ENCODE results near the gene CCRL2. TPM values are rescaled to one million over a fixed set of nuclear protein-coding genes. Genes with fewer than 3 reads are reported as not detected.
"Not testable (repeated sequence)": the region's sequence is repeated elsewhere in the genome, so short reads cannot be mapped to it uniquely, and the experiment has no call there.

Gene CCRL2
- total RNA-seq, 1 donor from 2014 or later = 1.6 TPM

DNA sequence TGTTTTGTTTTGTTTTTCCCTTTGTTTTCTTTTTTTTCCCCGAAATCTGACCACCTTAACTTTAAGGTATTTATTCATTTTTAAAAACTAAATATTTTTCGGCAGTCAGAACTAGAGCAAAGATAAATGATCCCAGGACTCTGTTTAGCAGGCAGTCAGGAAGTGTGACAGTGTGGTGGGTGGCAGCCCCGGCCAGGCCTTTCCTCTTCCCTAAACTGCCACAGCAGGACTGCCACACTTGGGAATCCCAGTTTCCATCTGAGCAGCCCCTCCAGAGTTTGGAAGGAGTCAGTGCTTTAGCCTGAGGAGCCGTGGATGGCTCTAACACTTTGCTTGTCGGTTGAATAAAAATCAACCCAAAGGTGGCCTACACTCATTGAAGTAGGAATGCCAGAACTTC is 6.9 kb downstream of the CCRL2 start:
- H3K36me3 ChIP-seq (ENCODE audit: control insufficient read depth in 3 of 3, insufficient read depth in 3 of 3, low read length in 3 of 3) = no peaks in the 10 kb centered on the region
- no peak overlapping the region for H3K4me3 ChIP-seq (ENCODE audit: low read length in 3 of 3)
- H3K4me1 ChIP-seq (ENCODE audit: control insufficient read depth in 3 of 3, insufficient read depth in 3 of 3, low read length in 3 of 3) = peaks cover 0 to 15% (median 14%) of the 10 kb centered on the region in 3 donors
- H3K27me3 ChIP-seq (ENCODE audit: control insufficient read depth in 3 of 3, insufficient read depth in 3 of 3, low read length in 3 of 3) = no peaks in the 10 kb centered on the region
- H3K27ac ChIP-seq (ENCODE audit: low read depth, low read length) = no peak overlapping the region
- no peaks in the 10 kb centered on the region for H3K9me3 ChIP-seq (ENCODE audit: control insufficient read depth in 3 of 3, low read length in 3 of 3)
- H3K9ac ChIP-seq (ENCODE audit: low read depth in 1 of 3, low read length in 3 of 3) = no peak overlapping the region

DNA sequence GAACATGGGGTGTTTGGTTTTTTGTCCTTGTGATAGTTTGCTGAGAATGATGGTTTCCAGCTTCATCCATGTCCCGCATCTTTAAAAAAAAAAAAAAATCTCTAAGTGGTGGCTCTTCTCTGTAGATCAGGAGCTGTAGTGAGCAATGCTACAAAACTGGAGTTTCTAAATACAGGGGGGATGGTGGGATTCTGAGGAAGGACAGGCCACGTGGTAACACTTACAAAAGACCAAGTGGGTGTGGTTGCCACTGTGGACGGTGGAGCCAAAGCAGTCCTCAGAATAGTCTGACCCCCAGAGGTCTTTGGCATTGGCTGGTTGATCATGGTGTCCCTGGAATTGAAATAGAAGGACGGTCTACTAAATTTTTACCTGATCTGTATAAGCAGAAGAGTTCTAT is 7.7 kb downstream of the CCRL2 start:
- no peaks in the 10 kb centered on the region for H3K27me3 ChIP-seq (ENCODE audit: control insufficient read depth in 3 of 3, insufficient read depth in 3 of 3, low read length in 3 of 3)
- no peak overlapping the region for H3K4me3 ChIP-seq (ENCODE audit: low read length in 3 of 3)
- no peak overlapping the region for H3K9ac ChIP-seq (ENCODE audit: low read depth in 1 of 3, low read length in 3 of 3)
- no peak overlapping the region for H3K27ac ChIP-seq (ENCODE audit: low read depth, low read length)
- no peaks in the 10 kb centered on the region for H3K9me3 ChIP-seq (ENCODE audit: control insufficient read depth in 3 of 3, low read length in 3 of 3)
- H3K36me3 ChIP-seq (ENCODE audit: control insufficient read depth in 3 of 3, insufficient read depth in 3 of 3, low read length in 3 of 3) = no peaks in the 10 kb centered on the region
- H3K4me1 ChIP-seq (ENCODE audit: control insufficient read depth in 3 of 3, insufficient read depth in 3 of 3, low read length in 3 of 3) = peaks cover 0 to 15% (median 14%) of the 10 kb centered on the region in 3 donors

- Histone ChIP-seq H3K4me3 (ENCODE audit: low read length in 3 of 3) (no peak overlapping the region), H3K36me3 (ENCODE audit: control insufficient read depth in 3 of 3, insufficient read depth in 3 of 3, low read length in 3 of 3) (no peaks in the 10 kb centered on the region), H3K9me3 (ENCODE audit: control insufficient read depth in 3 of 3, low read length in 3 of 3) (no peaks in the 10 kb centered on the region), H3K27me3 (ENCODE audit: control insufficient read depth in 3 of 3, insufficient read depth in 3 of 3, low read length in 3 of 3) (no peaks in the 10 kb centered on the region), H3K4me1 (ENCODE audit: control insufficient read depth in 3 of 3, insufficient read depth in 3 of 3, low read length in 3 of 3) (peaks cover 0 to 14% (median 12%) of the 10 kb centered on the region in 3 donors), H3K27ac (ENCODE audit: low read depth, low read length) (no peak overlapping the region), H3K9ac (ENCODE audit: low read depth in 1 of 3, low read length in 3 of 3) (no peak overlapping the region)
Measured at GRCh38 chr3:46416125-46416810, 9.2 kb downstream of the CCRL2 start.

DNA sequence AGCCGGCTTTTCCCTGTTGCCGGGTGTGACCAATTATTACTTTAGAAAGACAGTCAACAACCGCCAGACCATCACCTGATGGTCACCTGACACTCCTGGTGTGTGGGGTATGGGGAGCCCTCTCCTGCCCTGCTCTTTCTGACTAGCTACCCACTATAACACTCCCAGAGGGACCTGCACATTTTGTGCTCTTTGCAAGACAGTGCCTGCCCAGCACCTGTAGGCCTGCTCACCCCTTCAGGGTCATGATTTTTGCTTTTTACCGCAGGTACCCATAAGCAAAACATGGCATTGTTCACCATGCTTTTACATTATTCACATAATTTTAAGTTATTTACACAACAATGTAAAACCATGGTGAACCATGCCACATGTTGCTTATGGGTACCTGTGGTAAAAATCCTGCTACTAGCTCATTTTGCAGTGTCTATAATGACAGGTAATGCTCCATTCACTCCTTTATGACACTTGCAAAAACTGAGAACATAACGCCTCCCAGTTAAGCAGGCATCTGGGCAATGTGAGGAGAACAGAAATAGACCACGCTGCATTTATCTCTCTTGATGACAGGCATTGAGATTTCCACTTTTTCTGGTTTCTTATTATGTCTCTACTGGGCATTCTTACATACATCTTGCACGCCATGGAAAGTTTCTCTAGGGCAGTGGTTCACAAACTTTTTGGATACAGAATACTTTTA is 9.9 kb downstream of the CCRL2 start:
- no peak overlapping the region for H3K9ac ChIP-seq (ENCODE audit: low read depth in 1 of 3, low read length in 3 of 3)
- no peaks in the 10 kb centered on the region for H3K9me3 ChIP-seq (ENCODE audit: control insufficient read depth in 3 of 3, low read length in 3 of 3)
- H3K4me3 ChIP-seq (ENCODE audit: low read length in 3 of 3) = no peak overlapping the region
- no peaks in the 10 kb centered on the region for H3K36me3 ChIP-seq (ENCODE audit: control insufficient read depth in 3 of 3, insufficient read depth in 3 of 3, low read length in 3 of 3)
- H3K4me1 ChIP-seq (ENCODE audit: control insufficient read depth in 3 of 3, insufficient read depth in 3 of 3, low read length in 3 of 3) = peaks cover 0 to 14% (median 12%) of the 10 kb centered on the region in 3 donors
- no peak overlapping the region for H3K27ac ChIP-seq (ENCODE audit: low read depth, low read length)
- H3K27me3 ChIP-seq (ENCODE audit: control insufficient read depth in 3 of 3, insufficient read depth in 3 of 3, low read length in 3 of 3) = no peaks in the 10 kb centered on the region

- Histone ChIP-seq H3K4me3 (ENCODE audit: low read length in 3 of 3) (no peak overlapping the region), H3K9me3 (ENCODE audit: control insufficient read depth in 3 of 3, low read length in 3 of 3) (no peaks in the 10 kb centered on the region), H3K36me3 (ENCODE audit: control insufficient read depth in 3 of 3, insufficient read depth in 3 of 3, low read length in 3 of 3) (no peaks in the 10 kb centered on the region), H3K9ac (ENCODE audit: low read depth in 1 of 3, low read length in 3 of 3) (no peak overlapping the region), H3K27me3 (ENCODE audit: control insufficient read depth in 3 of 3, insufficient read depth in 3 of 3, low read length in 3 of 3) (no peaks in the 10 kb centered on the region), H3K27ac (ENCODE audit: low read depth, low read length) (no peak overlapping the region), H3K4me1 (ENCODE audit: control insufficient read depth in 3 of 3, insufficient read depth in 3 of 3, low read length in 3 of 3) (peaks cover 0 to 14% (median 8%) of the 10 kb centered on the region in 3 donors)
Measured at GRCh38 chr3:46417841-46418611, 11.0 kb downstream of the CCRL2 start.

DNA sequence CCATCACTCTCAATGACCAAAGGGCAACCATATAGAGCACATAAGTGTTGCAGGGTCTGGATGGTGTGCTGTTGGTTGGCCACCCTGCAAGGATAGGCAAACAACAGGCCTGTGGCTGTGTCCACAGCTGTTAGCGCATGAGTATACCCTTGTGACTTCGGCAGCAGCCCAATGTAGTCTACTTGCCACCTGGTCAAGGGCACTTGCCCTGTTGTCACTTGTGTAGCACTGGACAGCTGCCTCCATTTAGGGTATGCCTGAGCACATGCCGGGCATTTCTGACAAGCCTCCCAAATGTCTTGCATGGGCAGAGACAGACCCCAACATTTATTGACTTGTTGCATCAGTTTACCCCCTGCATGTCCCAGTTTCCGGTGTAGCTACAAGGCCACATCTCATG is 12.8 kb downstream of the CCRL2 start:
- Histone ChIP-seq H3K4me3 (ENCODE audit: low read length in 3 of 3) (no peak overlapping the region), H3K36me3 (ENCODE audit: control insufficient read depth in 3 of 3, insufficient read depth in 3 of 3, low read length in 3 of 3) (no peaks in the 10 kb centered on the region), H3K9me3 (ENCODE audit: control insufficient read depth in 3 of 3, low read length in 3 of 3) (no peaks in the 10 kb centered on the region), H3K27ac (ENCODE audit: low read depth, low read length) (no peak overlapping the region), H3K9ac (ENCODE audit: low read depth in 1 of 3, low read length in 3 of 3) (no peak overlapping the region), H3K4me1 (ENCODE audit: control insufficient read depth in 3 of 3, insufficient read depth in 3 of 3, low read length in 3 of 3) (peaks cover 0 to 14% (median 5%) of the 10 kb centered on the region in 3 donors), H3K27me3 (ENCODE audit: control insufficient read depth in 3 of 3, insufficient read depth in 3 of 3, low read length in 3 of 3) (no peaks in the 10 kb centered on the region)

DNA sequence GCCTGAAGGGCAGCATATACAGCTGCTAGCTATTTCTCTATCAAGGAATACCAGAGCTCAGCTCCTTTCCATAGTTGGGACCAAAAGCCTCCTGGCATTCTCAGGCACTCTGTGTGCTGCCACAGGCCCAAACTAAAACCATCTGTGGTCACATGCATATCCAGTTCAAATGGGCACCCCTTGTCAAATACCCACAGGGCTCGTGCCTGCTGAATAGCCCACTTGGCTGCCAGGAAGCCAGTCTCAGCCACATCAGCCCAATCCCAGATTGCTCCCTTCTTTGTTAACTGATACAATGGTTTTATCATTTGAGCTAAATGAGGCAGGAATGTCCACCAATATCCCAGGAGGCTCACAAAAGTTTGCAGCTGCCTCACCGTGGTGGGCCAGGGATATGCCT is 13.9 kb downstream of the CCRL2 start:
- H3K36me3 ChIP-seq (ENCODE audit: control insufficient read depth in 3 of 3, insufficient read depth in 3 of 3, low read length in 3 of 3) = no peaks in the 10 kb centered on the region
- no peak overlapping the region for H3K4me3 ChIP-seq (ENCODE audit: low read length in 3 of 3)
- no peaks in the 10 kb centered on the region for H3K9me3 ChIP-seq (ENCODE audit: control insufficient read depth in 3 of 3, low read length in 3 of 3)
- no peaks in the 10 kb centered on the region for H3K27me3 ChIP-seq (ENCODE audit: control insufficient read depth in 3 of 3, insufficient read depth in 3 of 3, low read length in 3 of 3)
- peaks cover 0 to 14% (median 5%) of the 10 kb centered on the region in 3 donors for H3K4me1 ChIP-seq (ENCODE audit: control insufficient read depth in 3 of 3, insufficient read depth in 3 of 3, low read length in 3 of 3)
- no peak overlapping the region for H3K9ac ChIP-seq (ENCODE audit: low read depth in 1 of 3, low read length in 3 of 3)
- no peak overlapping the region for H3K27ac ChIP-seq (ENCODE audit: low read depth, low read length)

DNA sequence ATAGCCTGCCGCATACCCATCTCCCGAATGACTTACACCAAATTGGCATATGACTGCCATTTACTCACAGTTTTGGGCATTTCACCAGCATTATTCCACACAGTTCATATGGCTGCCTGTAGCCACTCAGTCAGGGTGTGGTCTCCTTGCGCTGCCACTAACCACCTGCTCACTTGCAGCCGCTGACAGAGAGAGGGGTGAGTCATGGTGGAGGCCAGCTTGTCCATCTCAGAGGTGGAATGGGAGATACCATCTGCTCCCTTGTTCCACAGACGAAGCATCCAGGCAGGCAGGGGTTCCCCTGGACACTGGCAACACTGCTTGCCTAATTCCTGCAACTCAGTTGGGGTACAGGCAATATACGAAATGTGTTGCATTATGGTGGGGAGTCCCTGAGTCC is 15.6 kb downstream of the CCRL2 start:
- H3K36me3 ChIP-seq (ENCODE audit: control insufficient read depth in 3 of 3, insufficient read depth in 3 of 3, low read length in 3 of 3) = no peaks in the 10 kb centered on the region
- H3K27me3 ChIP-seq (ENCODE audit: control insufficient read depth in 3 of 3, insufficient read depth in 3 of 3, low read length in 3 of 3) = no peaks in the 10 kb centered on the region
- H3K9me3 ChIP-seq (ENCODE audit: control insufficient read depth in 3 of 3, low read length in 3 of 3) = no peaks in the 10 kb centered on the region
- no peak overlapping the region for H3K4me3 ChIP-seq (ENCODE audit: low read length in 3 of 3)
- no peak overlapping the region for H3K27ac ChIP-seq (ENCODE audit: low read depth, low read length)
- H3K9ac ChIP-seq (ENCODE audit: low read depth in 1 of 3, low read length in 3 of 3) = no peak overlapping the region
- H3K4me1 ChIP-seq (ENCODE audit: control insufficient read depth in 3 of 3, insufficient read depth in 3 of 3, low read length in 3 of 3) = no peaks in the 10 kb centered on the region

GRCh38 chr3:46423588-46423987 is 16.5 kb downstream of the CCRL2 start:
- Histone ChIP-seq H3K4me1 (ENCODE audit: control insufficient read depth in 3 of 3, insufficient read depth in 3 of 3, low read length in 3 of 3) (peaks cover 0 to 3% (median 0%) of the 10 kb centered on the region in 3 donors), H3K9me3 (ENCODE audit: control insufficient read depth in 3 of 3, low read length in 3 of 3) (no peaks in the 10 kb centered on the region)

GRCh38 chr3:46426476-46426875 is 19.4 kb downstream of the CCRL2 start:
- not testable (repeated sequence) for H3K27me3 ChIP-seq (ENCODE audit: control insufficient read depth in 3 of 3, insufficient read depth in 3 of 3, low read length in 3 of 3); H3K36me3 ChIP-seq (ENCODE audit: control insufficient read depth in 3 of 3, insufficient read depth in 3 of 3, low read length in 3 of 3); H3K4me1 ChIP-seq (ENCODE audit: control insufficient read depth in 3 of 3, insufficient read depth in 3 of 3, low read length in 3 of 3); H3K9ac ChIP-seq (ENCODE audit: low read depth in 1 of 3, low read length in 3 of 3); H3K27ac ChIP-seq (ENCODE audit: low read depth, low read length); H3K4me3 ChIP-seq (ENCODE audit: low read length in 3 of 3); H3K9me3 ChIP-seq (ENCODE audit: control insufficient read depth in 3 of 3, low read length in 3 of 3)

More at GRCh38 chr3:46423588-46423987, 16.5 kb downstream of the CCRL2 start:
- no peaks in the 10 kb centered on the region for H3K27me3 ChIP-seq (ENCODE audit: control insufficient read depth in 3 of 3, insufficient read depth in 3 of 3, low read length in 3 of 3)
- no peak overlapping the region for H3K4me3 ChIP-seq (ENCODE audit: low read length in 3 of 3)
- H3K27ac ChIP-seq (ENCODE audit: low read depth, low read length) = no peak overlapping the region
- no peaks in the 10 kb centered on the region for H3K36me3 ChIP-seq (ENCODE audit: control insufficient read depth in 3 of 3, insufficient read depth in 3 of 3, low read length in 3 of 3)
- no peak overlapping the region for H3K9ac ChIP-seq (ENCODE audit: low read depth in 1 of 3, low read length in 3 of 3)
